HFFc6 (cell line): ENCODE results near the gene ARF1. TPM values are rescaled to one million over a fixed set of nuclear protein-coding genes. Genes with fewer than 3 reads are reported as not detected.

Source experiments
- DNase-seq: peaks from one replicate; pipeline ENCODE4 v3.0.0-alpha.2; 2018
- H3K27ac Mint-ChIP-seq: 2 replicates; pipeline ENCODE4 v1.8.0; 2020; ENCODE audit warnings: mild to moderate bottlenecking, mixed read lengths
- H3K27me3 Mint-ChIP-seq: 2 replicates; pipeline ENCODE4 v1.8.0; 2021; ENCODE audit warnings: mild to moderate bottlenecking, moderate library complexity, mixed read lengths; ENCODE audit not compliant: insufficient read depth
- H3K36me3 Mint-ChIP-seq: 2 replicates; pipeline ENCODE4 v1.8.0; 2021; ENCODE audit warnings: low read depth, mixed read lengths
- H3K4me1 Mint-ChIP-seq: 2 replicates; pipeline ENCODE4 v1.8.0; 2020; ENCODE audit warnings: low read depth, mixed read lengths
- H3K4me3 Mint-ChIP-seq: 2 replicates; pipeline ENCODE4 v1.8.0; 2020; ENCODE audit warnings: mild to moderate bottlenecking, moderate library complexity, mixed read lengths
- H3K9me3 Mint-ChIP-seq: 2 replicates; pipeline ENCODE4 v1.8.0; 2020; ENCODE audit warnings: mild to moderate bottlenecking, mixed read lengths
- total RNA-seq, 6 experiments: library from RNA; stranded (reverse); fragmentation: NEBNext Ultra II Directional; extraction: Animal tissue kit (Norgen Biotek cat#: 25700); gene quantifications; 2 replicates in 1 of 6; 3 replicates in 5 of 6; pipeline ENCODE4 v1.2.3, GENCODE V29; 2021
- TF ChIP-seq, protein P1 (sequence below): fragments of 200-600 bp; sonication (generic); IDR thresholded peaks from 2 replicates; pipeline ENCODE4 v1.5.0; 2021; ENCODE audit warnings: antibody characterized with exemption, mild to moderate bottlenecking

ARF1 gene
- total RNA-seq, 6 experiments from 2014 or later, result 578 to 615 (median 590) TPM

DNA sequence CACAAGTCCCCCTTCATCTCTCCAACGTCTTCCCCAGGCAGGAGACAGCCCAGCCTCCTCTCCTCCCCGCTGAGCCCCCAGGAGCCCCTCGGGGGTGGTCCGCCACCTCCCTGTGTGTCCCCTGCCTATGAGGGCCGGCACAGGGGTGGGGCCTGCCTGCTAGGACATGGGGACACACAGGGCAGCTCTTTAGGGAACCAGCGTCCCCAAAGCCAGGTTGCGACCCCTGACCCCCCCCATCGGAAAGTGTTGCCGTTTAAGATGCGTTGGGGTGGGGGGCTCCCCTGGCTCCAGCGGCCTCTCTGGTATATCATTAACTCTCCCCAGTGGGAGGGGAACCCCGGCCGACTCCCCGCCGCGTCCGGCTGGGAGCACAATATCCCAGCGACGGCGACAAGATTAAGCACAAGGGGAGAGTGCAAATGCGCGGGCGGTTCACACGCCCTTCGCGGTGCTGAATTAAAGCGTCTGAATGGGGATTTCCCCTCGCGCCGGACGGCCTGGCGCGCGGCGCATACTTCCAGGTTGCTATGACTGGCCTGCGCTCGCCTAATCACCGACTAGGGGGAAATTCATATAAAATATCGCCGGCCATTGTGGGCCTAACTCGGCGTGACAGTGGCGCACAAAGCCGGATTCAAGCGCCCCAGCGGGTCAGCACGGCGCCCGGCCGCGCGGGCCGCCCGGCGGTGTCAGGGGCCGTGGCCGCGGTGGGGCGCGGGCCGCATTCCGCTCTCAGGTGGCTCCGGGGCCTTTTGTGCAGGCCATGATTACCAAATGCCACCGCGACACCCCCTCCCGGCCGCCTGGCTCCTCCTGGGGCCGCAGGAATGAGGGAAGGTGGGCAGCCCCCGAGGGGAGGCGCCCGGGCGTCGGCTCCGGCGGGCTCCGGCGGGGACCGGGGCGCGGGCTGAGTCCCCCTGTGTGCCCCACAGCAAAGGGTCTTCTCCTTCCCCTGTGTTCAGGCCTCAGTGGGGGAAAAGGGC, 44.8 kb upstream of the ARF1 start:
- H3K36me3 Mint-ChIP-seq, result peaks cover 4% of the 10 kb centered on the region; the same call in 1 of the 2 replicates
- no peak for DNase-seq
- H3K27ac Mint-ChIP-seq, result no peak overlapping the region
- no peak overlapping the region for H3K4me3 Mint-ChIP-seq
- no peaks in the 10 kb centered on the region for H3K4me1 Mint-ChIP-seq
- peaks cover 11% of the 10 kb centered on the region for H3K27me3 Mint-ChIP-seq
- peaks cover 5% of the 10 kb centered on the region for H3K9me3 Mint-ChIP-seq
- TF ChIP-seq, protein P1, sequence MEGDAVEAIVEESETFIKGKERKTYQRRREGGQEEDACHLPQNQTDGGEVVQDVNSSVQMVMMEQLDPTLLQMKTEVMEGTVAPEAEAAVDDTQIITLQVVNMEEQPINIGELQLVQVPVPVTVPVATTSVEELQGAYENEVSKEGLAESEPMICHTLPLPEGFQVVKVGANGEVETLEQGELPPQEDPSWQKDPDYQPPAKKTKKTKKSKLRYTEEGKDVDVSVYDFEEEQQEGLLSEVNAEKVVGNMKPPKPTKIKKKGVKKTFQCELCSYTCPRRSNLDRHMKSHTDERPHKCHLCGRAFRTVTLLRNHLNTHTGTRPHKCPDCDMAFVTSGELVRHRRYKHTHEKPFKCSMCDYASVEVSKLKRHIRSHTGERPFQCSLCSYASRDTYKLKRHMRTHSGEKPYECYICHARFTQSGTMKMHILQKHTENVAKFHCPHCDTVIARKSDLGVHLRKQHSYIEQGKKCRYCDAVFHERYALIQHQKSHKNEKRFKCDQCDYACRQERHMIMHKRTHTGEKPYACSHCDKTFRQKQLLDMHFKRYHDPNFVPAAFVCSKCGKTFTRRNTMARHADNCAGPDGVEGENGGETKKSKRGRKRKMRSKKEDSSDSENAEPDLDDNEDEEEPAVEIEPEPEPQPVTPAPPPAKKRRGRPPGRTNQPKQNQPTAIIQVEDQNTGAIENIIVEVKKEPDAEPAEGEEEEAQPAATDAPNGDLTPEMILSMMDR, result no peak

DNA sequence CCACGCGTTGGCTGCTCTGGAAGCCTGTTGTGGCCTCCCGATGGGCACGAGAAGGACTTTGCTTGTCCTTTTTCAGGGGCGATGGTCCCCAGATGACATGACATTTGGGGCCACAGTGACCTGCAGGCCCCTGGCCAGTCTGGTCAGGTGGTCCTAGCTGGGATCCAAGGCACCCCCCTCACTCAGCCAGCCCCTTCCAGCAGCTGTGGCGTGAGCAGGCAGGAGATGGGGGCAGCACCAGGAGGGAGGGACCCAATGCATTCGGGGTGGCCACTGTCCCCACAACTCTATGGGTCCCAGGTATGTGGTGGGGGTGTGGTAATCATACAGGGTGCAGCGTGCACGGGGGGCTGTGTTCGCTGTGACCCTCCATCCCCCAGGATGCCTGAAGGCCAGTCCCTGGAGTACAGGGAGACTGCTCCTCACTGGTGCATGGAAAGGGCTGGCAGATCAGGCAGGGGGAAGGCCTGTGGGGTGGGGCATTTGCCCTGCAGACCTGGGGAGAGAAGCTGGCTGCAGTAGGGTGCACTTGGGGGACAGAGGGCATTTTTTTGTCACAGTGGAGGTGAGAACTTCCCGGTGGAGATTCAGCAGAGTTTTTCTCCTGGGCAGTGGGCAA, 44.0 kb upstream of the ARF1 start:
- H3K36me3 Mint-ChIP-seq, result peaks cover 1% of the 10 kb centered on the region; the same call in 1 of the 2 replicates
- peaks cover 11% of the 10 kb centered on the region for H3K27me3 Mint-ChIP-seq

DNA sequence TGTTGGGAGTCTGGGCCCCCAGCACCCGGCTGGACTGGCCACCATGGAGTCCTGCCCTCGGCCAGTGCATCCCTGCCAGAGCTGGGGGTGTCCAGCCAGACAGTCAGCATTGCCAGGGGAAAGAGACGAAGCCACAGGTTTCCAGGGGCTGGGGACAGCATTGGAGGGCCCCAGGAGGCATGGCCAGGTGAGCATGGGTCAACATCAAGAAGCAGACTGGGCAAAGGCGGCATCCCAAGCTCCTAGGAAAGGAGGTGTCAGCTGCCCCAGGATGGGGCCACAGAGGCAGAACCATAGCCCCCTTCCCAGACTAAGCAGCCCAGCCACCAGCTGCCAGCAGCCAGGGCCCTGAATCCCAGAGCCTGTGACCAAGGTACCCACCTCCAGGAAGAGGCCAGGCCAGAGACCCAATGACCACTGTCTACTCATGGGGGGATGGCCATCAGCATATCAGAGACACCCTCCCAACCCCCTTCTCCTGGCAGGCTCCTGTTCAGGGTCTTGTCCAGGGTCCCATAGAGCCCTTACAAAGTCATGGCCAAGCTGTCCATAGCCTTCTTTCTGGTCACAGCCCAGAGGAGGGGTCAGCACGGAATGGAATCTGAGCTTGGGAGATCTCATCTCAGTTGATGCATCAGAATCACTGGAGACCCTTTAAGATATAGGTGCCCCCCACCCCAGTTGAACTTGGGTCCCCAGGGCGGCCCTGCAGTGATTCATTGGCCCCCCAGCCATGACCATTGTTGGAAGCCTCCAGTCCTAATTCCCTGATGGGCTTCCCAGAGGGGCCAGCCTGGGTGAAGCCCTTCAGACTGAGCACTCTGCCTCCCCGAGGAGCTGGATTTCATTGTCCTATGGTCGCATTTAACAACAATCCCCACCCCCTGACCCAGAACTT, 43.3 kb upstream of the ARF1 start:
- Mint-ChIP-seq H3K4me3 (no peak overlapping the region), H3K27me3 (peaks cover 11% of the 10 kb centered on the region), H3K9me3 (no peaks in the 10 kb centered on the region), H3K27ac (no peak overlapping the region), H3K4me1 (no peaks in the 10 kb centered on the region), H3K36me3 (no peaks in the 10 kb centered on the region)
- no peak for DNase-seq
- TF ChIP-seq, protein P1, result no peak

More for the DNA sequence above, 44.0 kb upstream of the ARF1 start:
- TF ChIP-seq, protein P1, result no peak
- no peaks in the 10 kb centered on the region for H3K4me1 Mint-ChIP-seq
- H3K9me3 Mint-ChIP-seq, result peaks cover 2% of the 10 kb centered on the region
- H3K4me3 Mint-ChIP-seq, result no peak overlapping the region
- no peak for DNase-seq
- H3K27ac Mint-ChIP-seq, result no peak overlapping the region

DNA sequence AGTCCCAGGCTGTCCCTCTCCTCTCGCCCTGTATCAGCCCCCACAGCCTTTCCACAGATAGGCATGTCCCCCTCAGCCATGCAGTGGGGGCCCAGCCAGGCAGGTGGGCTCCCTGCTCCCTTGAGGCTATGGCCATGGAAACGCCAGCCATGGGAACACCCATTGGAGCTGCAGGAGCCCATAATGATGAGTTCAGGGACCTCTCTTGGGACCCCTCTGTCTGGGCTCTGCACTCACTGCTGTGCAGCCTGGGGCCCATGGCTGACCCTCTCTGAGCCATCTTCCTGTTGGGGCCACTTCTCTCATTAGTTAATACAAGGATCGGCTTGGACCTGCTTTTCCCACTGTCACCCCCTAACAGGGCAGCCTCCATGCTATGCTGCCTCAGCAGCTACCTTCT, 42.5 kb upstream of the ARF1 start:
- TF ChIP-seq, protein P1, result no peak
- H3K4me1 Mint-ChIP-seq, result no peaks in the 10 kb centered on the region
- no peak for DNase-seq
- H3K9me3 Mint-ChIP-seq, result no peaks in the 10 kb centered on the region
- H3K27ac Mint-ChIP-seq, result no peak overlapping the region
- no peak overlapping the region for H3K4me3 Mint-ChIP-seq
- no peaks in the 10 kb centered on the region for H3K36me3 Mint-ChIP-seq
- H3K27me3 Mint-ChIP-seq, result peaks cover 9% of the 10 kb centered on the region

DNA sequence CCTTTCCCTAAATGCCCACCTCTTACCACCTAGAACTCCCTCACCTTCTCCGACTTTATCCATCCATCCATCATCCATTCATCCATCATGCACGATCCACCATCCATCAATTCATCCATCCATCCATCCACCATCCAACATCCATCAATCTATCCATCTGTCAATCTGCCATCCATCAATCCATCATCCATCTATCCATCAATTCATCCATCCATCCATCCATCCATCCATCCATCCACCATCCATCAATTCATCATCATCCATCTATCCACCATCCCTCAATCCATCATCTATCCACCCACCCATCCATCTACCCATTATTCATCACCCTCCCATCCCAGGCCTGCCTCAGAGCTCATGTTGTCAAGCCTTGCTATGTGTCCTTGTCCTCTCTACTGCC, 41.2 kb upstream of the ARF1 start:
- Mint-ChIP-seq H3K4me1 (no peaks in the 10 kb centered on the region), H3K27ac (no peak overlapping the region), H3K4me3 (no peak overlapping the region), H3K27me3 (peaks cover 6% of the 10 kb centered on the region), H3K36me3 (no peaks in the 10 kb centered on the region), H3K9me3 (no peaks in the 10 kb centered on the region)
- TF ChIP-seq, protein P1, result no peak
- no peak for DNase-seq
